Measurements from ENCODE around the gene MDH2. TPM values are rescaled to one million over a fixed set of nuclear protein-coding genes. Genes with fewer than 3 reads are reported as not detected.
A peak's percentile ranks its signal among the peaks of the same experiment; 100 is the strongest.
"Not testable (repeated sequence)": the region's sequence is repeated elsewhere in the genome, so short reads cannot be mapped to it uniquely, and the experiment has no call there.

MDH2 gene
- total and polyA plus RNA-seq, 5 donors from 2014 or later: 70.6 to 237 (median 162) TPM

- H3K9me3 Mint-ChIP-seq: no peaks in the 10 kb centered on the region
- H3K4me3 Mint-ChIP-seq: peak overlapping the region; percentile 11 to 82 (median 75)
- Histone ChIP-seq H3K27me3 (ENCODE audit: control insufficient read depth, insufficient read depth, low read length) (no peaks in the 10 kb centered on the region), H3K4me1 (ENCODE audit: control insufficient read depth, insufficient read depth, low read length, poor library complexity, severe bottlenecking) (peaks cover 22% of the 10 kb centered on the region), H3K9me3 (ENCODE audit: control insufficient read depth in 2 of 2, low read length in 2 of 2) (no peaks in the 10 kb centered on the region), H3K36me3 (ENCODE audit: control insufficient read depth, insufficient read depth, low read length) (peaks cover 10% of the 10 kb centered on the region), H3K4me3 (ENCODE audit: low read depth, low read length) (peak overlapping the region; percentile 13), H3K27ac (ENCODE audit: insufficient read depth, low read length, poor library complexity, severe bottlenecking) (no peak overlapping the region)
- H3K27ac Mint-ChIP-seq: peak overlapping the region in 2 of 3 donors; percentile 82 to 86
- ATAC-seq (ENCODE audit: low read depth in 2 of 2): no peak
- peaks cover 23% of the 10 kb centered on the region for H3K36me3 Mint-ChIP-seq
- no peak for DNase-seq
- peaks cover 4 to 30% (median 26%) of the 10 kb centered on the region in 4 donors for H3K4me1 Mint-ChIP-seq
- no peaks in the 10 kb centered on the region for H3K27me3 Mint-ChIP-seq
These were observed 38.0 kb upstream of the MDH2 start for GRCh38 chr7:76009672-76010600.

GRCh38 chr7:76011442-76011861, 36.5 kb upstream of the MDH2 start:
- Histone ChIP-seq H3K27me3 (ENCODE audit: control insufficient read depth, insufficient read depth, low read length) (no peaks in the 10 kb centered on the region), H3K4me3 (ENCODE audit: low read depth, low read length) (no peak overlapping the region), H3K4me1 (ENCODE audit: control insufficient read depth, insufficient read depth, low read length, poor library complexity, severe bottlenecking) (peaks cover 22% of the 10 kb centered on the region), H3K36me3 (ENCODE audit: control insufficient read depth, insufficient read depth, low read length) (peaks cover 11% of the 10 kb centered on the region), H3K9me3 (ENCODE audit: control insufficient read depth in 2 of 2, low read length in 2 of 2) (no peaks in the 10 kb centered on the region), H3K27ac (ENCODE audit: insufficient read depth, low read length, poor library complexity, severe bottlenecking) (no peak overlapping the region)
- Mint-ChIP-seq H3K9me3 (no peaks in the 10 kb centered on the region), H3K4me1 (peaks cover 4 to 30% (median 27%) of the 10 kb centered on the region in 4 donors), H3K27ac (peak overlapping the region in 2 of 3 donors; percentile 28 to 57), H3K4me3 (no peak overlapping the region), H3K36me3 (peaks cover 26% of the 10 kb centered on the region), H3K27me3 (no peaks in the 10 kb centered on the region)
- DNase-seq (no peak), ATAC-seq (ENCODE audit: low read depth in 2 of 2) (no peak)

- peaks cover 30% of the 10 kb centered on the region for H3K36me3 Mint-ChIP-seq
- H3K27ac Mint-ChIP-seq: no peak overlapping the region
- DNase-seq (no peak), ATAC-seq (ENCODE audit: low read depth in 2 of 2) (no peak)
- H3K9me3 ChIP-seq (ENCODE audit: control insufficient read depth in 2 of 2, low read length in 2 of 2): no peaks in the 10 kb centered on the region
- peaks cover 22% of the 10 kb centered on the region for H3K36me3 ChIP-seq (ENCODE audit: control insufficient read depth, insufficient read depth, low read length)
- peaks cover 8% of the 10 kb centered on the region for H3K4me1 ChIP-seq (ENCODE audit: control insufficient read depth, insufficient read depth, low read length, poor library complexity, severe bottlenecking)
- H3K9me3 Mint-ChIP-seq: no peaks in the 10 kb centered on the region
- peaks cover under 1 to 16% (median 11%) of the 10 kb centered on the region in 4 donors for H3K4me1 Mint-ChIP-seq
- no peaks in the 10 kb centered on the region for H3K27me3 ChIP-seq (ENCODE audit: control insufficient read depth, insufficient read depth, low read length)
- no peak overlapping the region for H3K4me3 Mint-ChIP-seq
- no peaks in the 10 kb centered on the region for H3K27me3 Mint-ChIP-seq
- no peak overlapping the region for H3K4me3 ChIP-seq (ENCODE audit: low read depth, low read length)
- no peak overlapping the region for H3K27ac ChIP-seq (ENCODE audit: insufficient read depth, low read length, poor library complexity, severe bottlenecking)
These were observed 31.5 kb upstream of the MDH2 start for GRCh38 chr7:76016191-76016947.

- H3K27me3 Mint-ChIP-seq; H3K27ac ChIP-seq (ENCODE audit: insufficient read depth, low read length, poor library complexity, severe bottlenecking); H3K4me1 ChIP-seq (ENCODE audit: control insufficient read depth, insufficient read depth, low read length, poor library complexity, severe bottlenecking); ATAC-seq (ENCODE audit: low read depth in 2 of 2); DNase-seq; H3K9me3 Mint-ChIP-seq; H3K4me3 ChIP-seq (ENCODE audit: low read depth, low read length); H3K9me3 ChIP-seq (ENCODE audit: control insufficient read depth in 2 of 2, low read length in 2 of 2); H3K4me3 Mint-ChIP-seq; H3K27ac Mint-ChIP-seq; H3K27me3 ChIP-seq (ENCODE audit: control insufficient read depth, insufficient read depth, low read length): not testable (repeated sequence)
- peaks cover 0 to 19% (median 12%) of the 10 kb centered on the region in 4 donors for H3K4me1 Mint-ChIP-seq
- peaks cover 33% of the 10 kb centered on the region for H3K36me3 ChIP-seq (ENCODE audit: control insufficient read depth, insufficient read depth, low read length)
- H3K36me3 Mint-ChIP-seq: peaks cover 26% of the 10 kb centered on the region
These were observed 29.4 kb upstream of the MDH2 start for GRCh38 chr7:76018520-76018919.

- H3K36me3 ChIP-seq (ENCODE audit: control insufficient read depth, insufficient read depth, low read length): peaks cover 27% of the 10 kb centered on the region
- no peaks in the 10 kb centered on the region for H3K9me3 ChIP-seq (ENCODE audit: control insufficient read depth in 2 of 2, low read length in 2 of 2)
- Mint-ChIP-seq H3K27me3 (no peaks in the 10 kb centered on the region), H3K4me3 (no peak overlapping the region), H3K9me3 (no peaks in the 10 kb centered on the region), H3K4me1 (peaks cover 0 to 19% (median 12%) of the 10 kb centered on the region in 4 donors), H3K27ac (peak overlapping the region in 1 of 3 donors; percentile 18), H3K36me3 (peaks cover 24% of the 10 kb centered on the region)
- H3K4me1 ChIP-seq (ENCODE audit: control insufficient read depth, insufficient read depth, low read length, poor library complexity, severe bottlenecking): peaks cover 8% of the 10 kb centered on the region
- ATAC-seq (ENCODE audit: low read depth in 2 of 2) (peak; percentile 50 to 59), DNase-seq (peak; percentile 54 to 71 (median 67))
- no peaks in the 10 kb centered on the region for H3K27me3 ChIP-seq (ENCODE audit: control insufficient read depth, insufficient read depth, low read length)
- no peak overlapping the region for H3K4me3 ChIP-seq (ENCODE audit: low read depth, low read length)
- no peak overlapping the region for H3K27ac ChIP-seq (ENCODE audit: insufficient read depth, low read length, poor library complexity, severe bottlenecking)
These were observed 27.7 kb upstream of the MDH2 start for GRCh38 chr7:76020031-76020714.

- H3K27me3 ChIP-seq (ENCODE audit: control insufficient read depth, insufficient read depth, low read length): no peaks in the 10 kb centered on the region
- Mint-ChIP-seq H3K9me3 (no peaks in the 10 kb centered on the region), H3K4me1 (peaks cover 0 to 19% (median 10%) of the 10 kb centered on the region in 4 donors), H3K4me3 (no peak overlapping the region), H3K27me3 (no peaks in the 10 kb centered on the region), H3K27ac (peak overlapping the region in 1 of 3 donors; percentile 85), H3K36me3 (peaks cover 32% of the 10 kb centered on the region)
- peaks cover 8% of the 10 kb centered on the region for H3K4me1 ChIP-seq (ENCODE audit: control insufficient read depth, insufficient read depth, low read length, poor library complexity, severe bottlenecking)
- ATAC-seq (ENCODE audit: low read depth in 2 of 2): no peak
- no peaks in the 10 kb centered on the region for H3K9me3 ChIP-seq (ENCODE audit: control insufficient read depth in 2 of 2, low read length in 2 of 2)
- H3K36me3 ChIP-seq (ENCODE audit: control insufficient read depth, insufficient read depth, low read length): peaks cover 27% of the 10 kb centered on the region
- no peak overlapping the region for H3K4me3 ChIP-seq (ENCODE audit: low read depth, low read length)
- no peak overlapping the region for H3K27ac ChIP-seq (ENCODE audit: insufficient read depth, low read length, poor library complexity, severe bottlenecking)
- DNase-seq: no peak
These were observed 25.7 kb upstream of the MDH2 start for GRCh38 chr7:76022026-76022780.

GRCh38 chr7:76023002-76023401, 24.9 kb upstream of the MDH2 start:
- no peaks in the 10 kb centered on the region for H3K27me3 Mint-ChIP-seq
- peak overlapping the region in 1 of 4 donors; percentile 43 for H3K4me3 Mint-ChIP-seq
- Histone ChIP-seq H3K4me3 (ENCODE audit: low read depth, low read length) (no peak overlapping the region), H3K9me3 (ENCODE audit: control insufficient read depth in 2 of 2, low read length in 2 of 2) (no peaks in the 10 kb centered on the region), H3K4me1 (ENCODE audit: control insufficient read depth, insufficient read depth, low read length, poor library complexity, severe bottlenecking) (peaks cover 8% of the 10 kb centered on the region), H3K27me3 (ENCODE audit: control insufficient read depth, insufficient read depth, low read length) (no peaks in the 10 kb centered on the region), H3K36me3 (ENCODE audit: control insufficient read depth, insufficient read depth, low read length) (peaks cover 26% of the 10 kb centered on the region), H3K27ac (ENCODE audit: insufficient read depth, low read length, poor library complexity, severe bottlenecking) (no peak overlapping the region)
- ATAC-seq (ENCODE audit: low read depth in 2 of 2) (no peak), DNase-seq (no peak)
- no peak overlapping the region for H3K27ac Mint-ChIP-seq
- H3K9me3 Mint-ChIP-seq: no peaks in the 10 kb centered on the region
- peaks cover 32% of the 10 kb centered on the region for H3K36me3 Mint-ChIP-seq
- H3K4me1 Mint-ChIP-seq: peaks cover 0 to 18% (median 10%) of the 10 kb centered on the region in 4 donors
